Right lobe of liver (tissue), 4 donors: ENCODE results near the gene ZBTB7C.

Experiments
- CTCF ChIP-seq, 4 donors: fragments of 200-600 bp in 3 of 4; fragments of 450-650 bp in 1 of 4; IDR thresholded peaks; one replicate each; pipeline versions ENCODE4 v1.5.1 to v1.8.0; 2016 to 2022; ENCODE audit warnings: antibody characterized with exemption in 4 of 4, mild to moderate bottlenecking in 2 of 4
- POLR2A ChIP-seq: fragments of 450-650 bp; IDR thresholded peaks from one replicate; pipeline ENCODE4 v1.6.1; 2017; ENCODE audit warnings: antibody characterized with exemption, mild to moderate bottlenecking
- donor health status: DM: no; HTN: no; CAD: no.
- donor health status: DM: no; HTN: no; CAD: no.
- donor health status: DM: no; HTN: yes; CAD: no.

DNA sequence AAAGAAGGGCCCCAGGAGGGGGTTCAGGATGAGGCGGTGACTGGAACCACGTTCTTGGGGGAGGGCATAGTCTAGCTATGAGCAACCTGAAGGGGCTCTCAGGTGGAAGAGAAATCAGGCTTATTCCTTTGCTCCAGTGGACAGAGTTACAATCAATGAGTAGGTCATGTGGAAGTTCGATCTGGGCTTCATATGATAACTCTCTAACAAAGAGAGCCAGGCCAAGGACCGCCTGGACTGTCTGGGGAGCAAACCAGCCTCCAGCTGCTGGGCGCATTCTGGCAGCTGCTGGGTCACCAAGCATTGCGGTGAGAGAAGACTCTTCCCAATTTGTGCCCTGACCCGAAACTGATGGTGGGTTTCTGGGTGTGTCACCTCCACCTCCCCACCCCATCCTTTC lies 298.4 kb downstream of the ZBTB7C start:
- no peak for TF ChIP-seq CTCF (IDR thresholded peaks at IDR 0.05)
- no peak for TF ChIP-seq POLR2A
